C4-2B (cell line): ENCODE results near the gene MTUS2.

Source experiments
- CTCF ChIP-seq: fragments of 450-650 bp; conservative IDR thresholded peaks from 2 replicates; pipeline ENCODE4 v1.5.1; 2017; ENCODE audit warnings: mild to moderate bottlenecking
- ZFX ChIP-seq: fragments of 450-650 bp; IDR thresholded peaks from 2 replicates; pipeline ENCODE4 v1.6.1; 2017

GRCh38 chr13:29493796-29494195 lies 673.7 kb downstream of the MTUS2 start:
- no peak for TF ChIP-seq CTCF
- no peak for TF ChIP-seq ZFX
